Adrenal gland (tissue), 12 donors: ENCODE data around the gene FARP1. TPM values are rescaled to one million over a fixed set of nuclear protein-coding genes. Genes with fewer than 3 reads are reported as not detected.

Experiments
- DNase-seq, 7 donors: peaks; one replicate each; pipeline ENCODE4 v3.0.0-alpha.2; 2019 to 2020
- H3K27ac ChIP-seq, 5 donors: fragments of 200-600 bp; sonication (generic) in 4 of 5; 1 replicate in 3 of 5; 2 replicates in 2 of 5; pipeline versions ENCODE4 v1.5.1 to v1.8.0; 2016 to 2020; ENCODE audit warnings: mild to moderate bottlenecking in 1 of 5
- H3K27me3 ChIP-seq: fragments of 200-600 bp; 2 replicates; pipeline ENCODE4 v1.8.0; 2021
- H3K36me3 ChIP-seq, 2 donors: fragments of 200-600 bp; replicated peaks in 1 of 2; 1 replicate in 1 of 2; 2 replicates in 1 of 2; pipeline versions ENCODE4 v1.5.1 to v1.8.0; 2018 to 2022
- H3K4me1 ChIP-seq, 2 donors: fragments of 200-600 bp; replicated peaks in 1 of 2; 1 replicate in 1 of 2; 2 replicates in 1 of 2; pipeline versions ENCODE4 v1.5.1 to v1.8.0; 2018 to 2021
- H3K4me3 ChIP-seq, 4 donors: fragments of 200-600 bp; sonication (generic) in 3 of 4; one replicate each; pipeline ENCODE4 v1.5.1; 2016 to 2018
- H3K9me3 ChIP-seq, 3 donors: fragments of 200-600 bp; sonication (generic) in 1 of 3; replicated peaks in 1 of 3; 1 replicate in 2 of 3; 2 replicates in 1 of 3; pipeline versions ENCODE4 v1.5.1 to v1.8.0; 2016 to 2021
- POLR2A ChIP-seq, 2 donors: fragments of 450-650 bp; IDR thresholded peaks; one replicate each; pipeline ENCODE4 v1.6.1; 2017; ENCODE audit warnings: antibody characterized with exemption in 2 of 2, mild to moderate bottlenecking in 2 of 2, moderate library complexity in 1 of 2
- WGBS, 4 donors: extraction: QIAGEN DNeasy Blood & Tissue Kit in 2 of 4; methylation state at CpG; one replicate each; pipeline versions ENCODE4 v1.1.5 to v1.1.7; 2013 to 2017; 5-methylcytosine and 5-hydroxymethylcytosine counted together
- intact Hi-C, 2 donors: fragments of 100-400 bp; cut with DNase I; formaldehyde crosslinking; loops; one replicate each; pipeline versions ENCODE4 v1.14.1 to v1.15.0; 2022 to 2023
- polyA plus RNA-seq, 3 donors: library from polyadenylated mRNA; stranded (reverse); fragments of 200-250 nt in 2 of 3; fragments of 350-450 nt in 1 of 3; fragmentation: Illumina TruSeq in 1 of 3; extraction: RNeasy Lipid Tissue Mini Kit (QIAGEN cat#74804) in 1 of 3; gene quantifications; one replicate each; pipeline ENCODE4 v1.2.3, GENCODE V29; 2013 to 2014
- total RNA-seq, 9 donors: library from RNA; depleted of rRNA in 4 of 9; stranded (reverse); fragments of >200 nt in 4 of 9; fragments of 120-200 nt in 1 of 9; fragmentation: NEBNext Ultra II Directional in 1 of 9; extraction: Animal tissue kit (Norgen Biotek cat#: 25700) in 1 of 9; gene quantifications; one replicate each; pipeline versions ENCODE4 v1.1.0 to v1.2.4, GENCODE V29; 2013 to 2023
- TF ChIP-seq, protein P1 (sequence below), 6 experiments: fragments of 450-650 bp in 4 of 6; fragments of 200-600 bp in 2 of 6; sonication (generic) in 1 of 6; IDR thresholded peaks; 1 replicate in 5 of 6; 2 replicates in 1 of 6; pipeline versions ENCODE4 v1.5.1 to v1.8.0; 2016 to 2021; ENCODE audit warnings: antibody characterized with exemption in 6 of 6, mild to moderate bottlenecking in 2 of 6, moderate library complexity in 1 of 6
- donor health status: healthy with polysubstance abuse.
- donor health status: Bipolar disorder and iron deficiency.
- donor health status: DM: yes; HTN: yes; CAD: no.
- donor health status: DM: no; HTN: no; CAD: no.
- donor health status: DM: no; HTN: no; CAD: no.
- donor health status: DM: yes; HTN: yes; CAD: no.

Gene FARP1
- total and polyA plus RNA-seq, 12 donors: 27.1 to 304 (median 71.6) TPM

DNA sequence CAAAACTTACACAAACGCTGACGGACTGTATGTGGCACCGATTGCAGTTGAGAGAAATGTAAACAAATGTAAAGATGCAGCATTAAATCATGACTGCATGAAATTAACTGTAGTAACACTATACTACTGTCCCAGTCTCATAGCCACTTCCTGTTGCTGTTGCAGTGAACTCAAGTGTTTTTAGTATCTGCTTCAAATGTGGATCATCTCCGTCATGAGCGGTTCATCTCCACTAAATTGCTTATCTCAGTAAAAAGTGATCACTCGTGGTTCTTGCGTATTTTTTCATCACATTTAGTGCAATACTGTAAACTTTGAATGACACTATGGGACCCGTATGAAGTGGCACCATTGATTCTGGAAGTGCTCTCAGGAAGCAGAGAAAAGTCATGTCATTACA, 94.4 kb downstream of the FARP1 start:
- WGBS, 4 donors: 87 to 94% (median 93%) methylated on average over 8 of the region's 8 CpGs
- TF ChIP-seq, protein P1, sequence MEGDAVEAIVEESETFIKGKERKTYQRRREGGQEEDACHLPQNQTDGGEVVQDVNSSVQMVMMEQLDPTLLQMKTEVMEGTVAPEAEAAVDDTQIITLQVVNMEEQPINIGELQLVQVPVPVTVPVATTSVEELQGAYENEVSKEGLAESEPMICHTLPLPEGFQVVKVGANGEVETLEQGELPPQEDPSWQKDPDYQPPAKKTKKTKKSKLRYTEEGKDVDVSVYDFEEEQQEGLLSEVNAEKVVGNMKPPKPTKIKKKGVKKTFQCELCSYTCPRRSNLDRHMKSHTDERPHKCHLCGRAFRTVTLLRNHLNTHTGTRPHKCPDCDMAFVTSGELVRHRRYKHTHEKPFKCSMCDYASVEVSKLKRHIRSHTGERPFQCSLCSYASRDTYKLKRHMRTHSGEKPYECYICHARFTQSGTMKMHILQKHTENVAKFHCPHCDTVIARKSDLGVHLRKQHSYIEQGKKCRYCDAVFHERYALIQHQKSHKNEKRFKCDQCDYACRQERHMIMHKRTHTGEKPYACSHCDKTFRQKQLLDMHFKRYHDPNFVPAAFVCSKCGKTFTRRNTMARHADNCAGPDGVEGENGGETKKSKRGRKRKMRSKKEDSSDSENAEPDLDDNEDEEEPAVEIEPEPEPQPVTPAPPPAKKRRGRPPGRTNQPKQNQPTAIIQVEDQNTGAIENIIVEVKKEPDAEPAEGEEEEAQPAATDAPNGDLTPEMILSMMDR (IDR thresholded peaks at IDR 0.05): no peak
- no peak for TF ChIP-seq POLR2A (IDR thresholded peaks at IDR 0.05)
- no peak for DNase-seq
- Histone ChIP-seq H3K4me1 (peaks cover 0 to 16% of the 10 kb centered on the region in 2 donors), H3K27me3 (no peaks in the 10 kb centered on the region), H3K9me3 (no peaks in the 10 kb centered on the region), H3K36me3 (no peaks in the 10 kb centered on the region), H3K4me3 (no peak overlapping the region), H3K27ac (no peak overlapping the region)
- intact Hi-C loops: no loop called here

DNA sequence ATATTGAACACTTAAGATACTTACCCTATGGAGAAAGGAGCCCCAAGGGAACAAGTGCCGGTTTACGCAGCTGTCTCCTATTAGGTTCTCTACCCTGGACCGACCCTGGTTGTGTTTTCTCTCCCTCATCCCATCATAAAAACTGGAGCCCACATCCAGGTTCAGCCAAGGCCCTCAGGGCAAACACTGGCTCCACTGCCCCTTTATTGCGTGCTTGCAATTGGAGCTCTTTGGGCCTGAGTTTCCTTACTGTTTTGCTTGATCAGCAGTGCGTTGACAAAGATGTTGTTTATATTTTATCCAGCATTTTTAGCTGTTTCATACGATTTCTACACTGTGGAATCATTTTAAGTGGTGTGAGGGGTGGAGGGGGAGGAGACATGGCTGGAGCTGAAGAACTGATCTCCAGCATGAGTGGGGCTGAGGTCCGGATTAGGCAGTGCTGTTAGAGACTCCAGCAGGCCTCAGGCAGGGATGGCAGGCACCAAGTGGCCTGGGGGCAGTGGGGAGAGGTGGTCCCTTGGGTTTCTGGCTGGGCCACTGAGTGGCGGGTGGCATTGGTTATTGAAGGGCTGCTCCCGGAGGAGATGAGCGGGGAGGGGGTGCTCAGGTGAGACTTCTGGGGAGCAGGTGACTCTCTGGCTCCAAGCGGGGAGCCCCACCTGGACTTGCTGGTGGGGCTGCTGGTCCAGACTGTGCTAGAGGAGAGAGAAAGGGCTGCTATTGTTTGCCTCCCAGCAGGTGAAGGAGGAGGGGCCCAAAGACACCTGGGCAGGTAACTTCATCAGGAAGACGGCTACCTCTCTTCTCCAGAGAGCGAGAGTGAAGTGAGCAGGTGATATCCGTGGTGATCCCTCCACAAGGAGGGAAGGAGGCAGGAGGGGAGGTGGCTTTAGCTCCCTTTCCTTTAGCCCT, 96.5 kb downstream of the FARP1 start:
- DNase-seq: no peak
- TF ChIP-seq POLR2A (IDR thresholded peaks at IDR 0.05): no peak
- TF ChIP-seq, protein P1 (IDR thresholded peaks at IDR 0.05): no peak
- H3K4me3 ChIP-seq: no peak overlapping the region
- 86 to 92% (median 87%) methylated on average over 12 to 14 of the region's 14 CpGs for WGBS, 4 donors
- H3K9me3 ChIP-seq: no peaks in the 10 kb centered on the region
- H3K36me3 ChIP-seq: no peaks in the 10 kb centered on the region
- peak overlapping the region in 4 of 5 donors; percentile 20 to 89 (median 51) for H3K27ac ChIP-seq
- H3K4me1 ChIP-seq: peaks cover 0 to 5% of the 10 kb centered on the region in 2 donors
- H3K27me3 ChIP-seq: no peaks in the 10 kb centered on the region
- intact Hi-C loops: no loop called here

DNA sequence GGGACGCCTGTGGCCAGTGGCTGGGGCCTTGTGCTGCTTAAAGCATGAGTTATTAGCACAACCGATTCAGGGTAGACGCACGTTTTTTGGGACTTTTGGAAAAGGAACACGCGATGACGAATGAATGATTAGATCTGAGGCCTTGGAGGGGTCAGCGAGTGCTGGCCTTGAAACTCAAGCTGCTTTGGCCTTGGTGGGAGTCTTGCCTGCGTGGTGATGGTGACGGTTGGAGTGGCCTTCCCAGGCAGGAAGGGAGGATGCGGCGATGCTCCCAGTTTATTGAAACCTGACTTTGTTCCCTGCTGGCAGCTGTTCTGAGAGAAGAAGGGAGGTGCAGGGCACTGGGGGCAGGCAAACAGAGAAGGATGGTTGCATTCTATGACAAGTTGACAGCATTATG, 97.2 kb downstream of the FARP1 start:
- DNase-seq: peak; percentile 61 to 84 (median 73)
- Histone ChIP-seq H3K9me3 (no peaks in the 10 kb centered on the region), H3K4me3 (no peak overlapping the region), H3K27me3 (no peaks in the 10 kb centered on the region), H3K27ac (peak overlapping the region in 4 of 5 donors; percentile 20 to 89 (median 51)), H3K36me3 (no peaks in the 10 kb centered on the region), H3K4me1 (no peaks in the 10 kb centered on the region)
- WGBS, 4 donors: 43 to 65% (median 54%) methylated on average over 12 of the region's 12 CpGs
- intact Hi-C loops: no loop called here
- TF ChIP-seq POLR2A (IDR thresholded peaks at IDR 0.05): no peak
- TF ChIP-seq, protein P1 (IDR thresholded peaks at IDR 0.05): no peak

DNA sequence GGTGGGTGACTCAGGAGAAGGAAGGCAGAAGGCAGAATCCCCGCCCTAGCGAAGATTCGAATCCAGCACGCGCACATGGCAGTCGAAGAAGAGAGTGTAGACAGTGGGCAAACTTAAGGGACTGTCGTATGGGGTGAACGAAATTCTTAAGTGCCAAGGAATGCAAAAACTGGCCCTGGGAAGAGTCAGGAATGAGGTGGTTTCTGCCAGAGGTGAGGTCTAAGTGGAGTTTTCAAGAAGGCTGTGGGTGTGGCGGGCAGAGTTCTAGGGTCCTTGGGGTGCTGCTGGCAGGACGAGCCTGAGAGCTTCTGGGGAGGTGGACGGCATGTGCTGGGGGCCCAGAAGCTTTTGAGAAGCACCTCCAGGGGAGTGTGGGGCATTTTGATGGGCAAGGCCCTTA, 98.1 kb downstream of the FARP1 start:
- intact Hi-C loops: no loop called here
- WGBS, 4 donors: 94 to 96% (median 96%) methylated on average over 11 of the region's 11 CpGs

More for the DNA sequence above, 98.1 kb downstream of the FARP1 start:
- Histone ChIP-seq H3K36me3 (no peaks in the 10 kb centered on the region), H3K27ac (peak overlapping the region in 2 of 5 donors; percentile 41 to 89), H3K27me3 (no peaks in the 10 kb centered on the region), H3K9me3 (no peaks in the 10 kb centered on the region), H3K4me3 (no peak overlapping the region), H3K4me1 (no peaks in the 10 kb centered on the region)
- TF ChIP-seq, protein P1 (IDR thresholded peaks at IDR 0.05): no peak
- no peak for TF ChIP-seq POLR2A (IDR thresholded peaks at IDR 0.05)
- no peak for DNase-seq
